Ovary (tissue), 3 donors: ENCODE results near the gene CA4.

Experiments
- POLR2A ChIP-seq: fragments of 450-650 bp; IDR thresholded peaks from one replicate; pipeline ENCODE4 v1.6.1; 2017; ENCODE audit warnings: antibody characterized with exemption, mild to moderate bottlenecking, moderate library complexity
- TF ChIP-seq, protein P1 (sequence below), 3 donors: fragments of 450-650 bp in 2 of 3; fragments of 200-600 bp in 1 of 3; IDR thresholded peaks; one replicate each; pipeline versions ENCODE4 v1.5.1 to v1.8.0; 2016 to 2022; ENCODE audit warnings: antibody characterized with exemption in 3 of 3, mild to moderate bottlenecking in 1 of 3
- donor health status: DM: no; HTN: no; CAD: no.

DNA sequence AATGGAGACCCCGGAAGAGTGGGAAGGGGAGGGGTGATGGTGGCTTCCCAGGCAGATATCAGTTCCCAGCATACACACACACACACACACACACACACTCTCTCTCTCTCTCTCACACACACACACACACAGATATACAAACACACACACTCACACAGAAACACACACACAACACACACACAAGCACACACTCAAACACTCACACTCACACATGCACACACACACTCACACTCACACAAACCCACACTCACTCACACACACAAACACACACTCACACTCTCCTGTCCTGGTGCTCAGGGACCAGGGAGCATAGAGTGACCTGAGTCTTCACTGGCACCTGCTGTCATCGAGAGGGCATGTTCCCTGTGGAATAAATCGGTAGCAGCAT, 5.6 kb downstream of the CA4 start:
- TF ChIP-seq POLR2A, result no peak
- TF ChIP-seq, protein P1, sequence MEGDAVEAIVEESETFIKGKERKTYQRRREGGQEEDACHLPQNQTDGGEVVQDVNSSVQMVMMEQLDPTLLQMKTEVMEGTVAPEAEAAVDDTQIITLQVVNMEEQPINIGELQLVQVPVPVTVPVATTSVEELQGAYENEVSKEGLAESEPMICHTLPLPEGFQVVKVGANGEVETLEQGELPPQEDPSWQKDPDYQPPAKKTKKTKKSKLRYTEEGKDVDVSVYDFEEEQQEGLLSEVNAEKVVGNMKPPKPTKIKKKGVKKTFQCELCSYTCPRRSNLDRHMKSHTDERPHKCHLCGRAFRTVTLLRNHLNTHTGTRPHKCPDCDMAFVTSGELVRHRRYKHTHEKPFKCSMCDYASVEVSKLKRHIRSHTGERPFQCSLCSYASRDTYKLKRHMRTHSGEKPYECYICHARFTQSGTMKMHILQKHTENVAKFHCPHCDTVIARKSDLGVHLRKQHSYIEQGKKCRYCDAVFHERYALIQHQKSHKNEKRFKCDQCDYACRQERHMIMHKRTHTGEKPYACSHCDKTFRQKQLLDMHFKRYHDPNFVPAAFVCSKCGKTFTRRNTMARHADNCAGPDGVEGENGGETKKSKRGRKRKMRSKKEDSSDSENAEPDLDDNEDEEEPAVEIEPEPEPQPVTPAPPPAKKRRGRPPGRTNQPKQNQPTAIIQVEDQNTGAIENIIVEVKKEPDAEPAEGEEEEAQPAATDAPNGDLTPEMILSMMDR (IDR thresholded peaks at IDR 0.05), result no peak
